A673 (cell line): ENCODE results near the gene RASGRP2.

Experiments
- EZH2 ChIP-seq: fragments of 200-600 bp; sonication (generic); IDR thresholded peaks from 2 replicates; pipeline ENCODE4 v1.6.1; 2017; ENCODE audit warnings: borderline replicate concordance, low read depth, mild to moderate bottlenecking, mixed read lengths, antibody characterized with exemption, low read length; ENCODE audit not compliant: poor library complexity, severe bottlenecking
- TF ChIP-seq, protein P1 (sequence below): fragments of 300-800, 200-600 bp; sonication (generic); conservative IDR thresholded peaks from 2 replicates; pipeline ENCODE4 v1.5.1; 2017; ENCODE audit warnings: low read depth, mild to moderate bottlenecking, antibody characterized with exemption, low read length, moderate library complexity, mixed read lengths

DNA sequence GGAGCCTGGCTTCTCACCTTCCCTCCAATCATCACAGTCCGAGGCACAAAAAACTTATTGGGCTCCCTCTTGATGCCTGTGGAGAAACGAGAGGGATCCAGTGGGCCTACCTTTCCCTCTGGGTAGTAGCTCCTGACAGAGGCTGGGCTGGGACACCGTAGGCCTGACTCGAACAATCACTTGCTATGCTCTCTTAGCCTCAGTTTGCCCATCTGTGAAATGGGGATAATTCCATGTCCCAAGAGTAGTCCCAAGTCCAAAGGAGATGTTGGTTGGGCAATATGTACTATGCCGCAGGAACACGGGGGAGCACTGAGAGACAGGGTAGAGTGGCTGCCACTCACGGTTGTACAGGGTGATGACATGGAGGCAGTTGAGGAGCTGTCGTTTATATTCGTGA is 7.6 kb upstream of the RASGRP2 start:
- TF ChIP-seq, protein P1, sequence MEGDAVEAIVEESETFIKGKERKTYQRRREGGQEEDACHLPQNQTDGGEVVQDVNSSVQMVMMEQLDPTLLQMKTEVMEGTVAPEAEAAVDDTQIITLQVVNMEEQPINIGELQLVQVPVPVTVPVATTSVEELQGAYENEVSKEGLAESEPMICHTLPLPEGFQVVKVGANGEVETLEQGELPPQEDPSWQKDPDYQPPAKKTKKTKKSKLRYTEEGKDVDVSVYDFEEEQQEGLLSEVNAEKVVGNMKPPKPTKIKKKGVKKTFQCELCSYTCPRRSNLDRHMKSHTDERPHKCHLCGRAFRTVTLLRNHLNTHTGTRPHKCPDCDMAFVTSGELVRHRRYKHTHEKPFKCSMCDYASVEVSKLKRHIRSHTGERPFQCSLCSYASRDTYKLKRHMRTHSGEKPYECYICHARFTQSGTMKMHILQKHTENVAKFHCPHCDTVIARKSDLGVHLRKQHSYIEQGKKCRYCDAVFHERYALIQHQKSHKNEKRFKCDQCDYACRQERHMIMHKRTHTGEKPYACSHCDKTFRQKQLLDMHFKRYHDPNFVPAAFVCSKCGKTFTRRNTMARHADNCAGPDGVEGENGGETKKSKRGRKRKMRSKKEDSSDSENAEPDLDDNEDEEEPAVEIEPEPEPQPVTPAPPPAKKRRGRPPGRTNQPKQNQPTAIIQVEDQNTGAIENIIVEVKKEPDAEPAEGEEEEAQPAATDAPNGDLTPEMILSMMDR, result no peak
- no peak for TF ChIP-seq EZH2
